Stimulated activated naive CD8-positive, alpha-beta T cell treated with anti-CD3 and anti-CD28 coated beads, Interleukin-15, amount 100 ng/mL, for 72 hours (primary cell): ENCODE measurements around the gene HNRNPM.
A peak's percentile ranks its signal among the peaks of the same experiment; 100 is the strongest.

Source experiments
- ATAC-seq: fragments of 150-1000 bp; cut with Tn5 transposase; 2 replicates; pipeline ENCODE4 v1.10.0; 2021; ENCODE audit warnings: mild to moderate bottlenecking, moderate library complexity
- DNase-seq, 2 donors: peaks; one replicate each; pipeline ENCODE4 v3.0.0; 2021 to 2022
- H3K27ac Mint-ChIP-seq, 2 donors: one replicate each; pipeline ENCODE4 v1.8.0; 2022; ENCODE audit warnings: mild to moderate bottlenecking in 2 of 2, mixed read lengths in 2 of 2, moderate library complexity in 2 of 2
- H3K27me3 Mint-ChIP-seq: one replicate; pipeline ENCODE4 v1.8.0; 2022; ENCODE audit warnings: mixed read lengths
- H3K4me1 Mint-ChIP-seq: one replicate; pipeline ENCODE4 v1.8.0; 2022; ENCODE audit warnings: mild to moderate bottlenecking, mixed read lengths
- H3K4me3 Mint-ChIP-seq, 2 donors: one replicate each; pipeline ENCODE4 v1.8.0; 2022; ENCODE audit warnings: mild to moderate bottlenecking in 2 of 2, mixed read lengths in 2 of 2, moderate library complexity in 1 of 2
- H3K9me3 Mint-ChIP-seq, 2 donors: one replicate each; pipeline ENCODE4 v1.8.0; 2022; ENCODE audit warnings: mixed read lengths in 2 of 2

Gene HNRNPM

GRCh38 chr19:8519388-8519787, 74.6 kb downstream of the HNRNPM start:
- H3K4me1 Mint-ChIP-seq: peaks cover 54% of the 10 kb centered on the region
- H3K27me3 Mint-ChIP-seq: no peaks in the 10 kb centered on the region
- no peak overlapping the region for H3K27ac Mint-ChIP-seq
- no peak overlapping the region for H3K4me3 Mint-ChIP-seq
- no peaks in the 10 kb centered on the region for H3K9me3 Mint-ChIP-seq
- ATAC-seq (no peak), DNase-seq (no peak)

GRCh38 chr19:8525401-8525684, 80.6 kb downstream of the HNRNPM start:
- no peak for ATAC-seq
- H3K27ac Mint-ChIP-seq: no peak overlapping the region
- H3K9me3 Mint-ChIP-seq: no peaks in the 10 kb centered on the region
- DNase-seq: no peak
- no peaks in the 10 kb centered on the region for H3K27me3 Mint-ChIP-seq
- peaks cover 12% of the 10 kb centered on the region for H3K4me1 Mint-ChIP-seq
- no peak overlapping the region for H3K4me3 Mint-ChIP-seq

- Mint-ChIP-seq H3K27ac (no peak overlapping the region), H3K4me1 (peaks cover 12% of the 10 kb centered on the region), H3K4me3 (no peak overlapping the region), H3K9me3 (no peaks in the 10 kb centered on the region), H3K27me3 (no peaks in the 10 kb centered on the region)
- no peak for DNase-seq
- ATAC-seq: no peak
Measured at GRCh38 chr19:8526345-8527091, 81.7 kb downstream of the HNRNPM start.

- no peak for DNase-seq
- ATAC-seq: no peak
- peak overlapping the region in 1 of 2 donors; percentile 81 for H3K27ac Mint-ChIP-seq
- no peaks in the 10 kb centered on the region for H3K9me3 Mint-ChIP-seq
- peaks cover 12% of the 10 kb centered on the region for H3K4me1 Mint-ChIP-seq
- no peaks in the 10 kb centered on the region for H3K27me3 Mint-ChIP-seq
- H3K4me3 Mint-ChIP-seq: no peak overlapping the region
Measured at GRCh38 chr19:8528500-8528899, 83.7 kb downstream of the HNRNPM start.

- Mint-ChIP-seq H3K4me1 (peaks cover 12% of the 10 kb centered on the region), H3K9me3 (no peaks in the 10 kb centered on the region), H3K27ac (no peak overlapping the region), H3K27me3 (no peaks in the 10 kb centered on the region), H3K4me3 (no peak overlapping the region)
- no peak for ATAC-seq
- no peak for DNase-seq
Measured at GRCh38 chr19:8529369-8530006, 84.7 kb downstream of the HNRNPM start.

- no peak overlapping the region for H3K4me3 Mint-ChIP-seq
- H3K4me1 Mint-ChIP-seq: peaks cover 12% of the 10 kb centered on the region
- no peak overlapping the region for H3K27ac Mint-ChIP-seq
- no peaks in the 10 kb centered on the region for H3K27me3 Mint-ChIP-seq
- DNase-seq (no peak), ATAC-seq (no peak)
- H3K9me3 Mint-ChIP-seq: no peaks in the 10 kb centered on the region
Measured at GRCh38 chr19:8530061-8530679, 85.4 kb downstream of the HNRNPM start.

- H3K9me3 Mint-ChIP-seq: no peaks in the 10 kb centered on the region
- ATAC-seq (no peak), DNase-seq (no peak)
- H3K4me1 Mint-ChIP-seq: peaks cover 12% of the 10 kb centered on the region
- H3K27ac Mint-ChIP-seq: no peak overlapping the region
- no peaks in the 10 kb centered on the region for H3K27me3 Mint-ChIP-seq
- no peak overlapping the region for H3K4me3 Mint-ChIP-seq
Measured at GRCh38 chr19:8531470-8531869, 86.7 kb downstream of the HNRNPM start.

- DNase-seq (no peak), ATAC-seq (no peak)
- Mint-ChIP-seq H3K4me1 (peaks cover 12% of the 10 kb centered on the region), H3K27ac (no peak overlapping the region), H3K9me3 (no peaks in the 10 kb centered on the region), H3K4me3 (no peak overlapping the region), H3K27me3 (no peaks in the 10 kb centered on the region)
Measured at GRCh38 chr19:8532225-8532624, 87.5 kb downstream of the HNRNPM start.

- ATAC-seq (no peak), DNase-seq (no peak)
- Mint-ChIP-seq H3K27me3 (no peaks in the 10 kb centered on the region), H3K27ac (no peak overlapping the region), H3K4me3 (no peak overlapping the region), H3K4me1 (no peaks in the 10 kb centered on the region), H3K9me3 (no peaks in the 10 kb centered on the region)
Measured at GRCh38 chr19:8536282-8536681, 91.5 kb downstream of the HNRNPM start.

- Mint-ChIP-seq H3K27me3 (no peaks in the 10 kb centered on the region), H3K4me1 (no peaks in the 10 kb centered on the region), H3K4me3 (no peak overlapping the region), H3K9me3 (no peaks in the 10 kb centered on the region), H3K27ac (no peak overlapping the region)
- ATAC-seq (no peak), DNase-seq (no peak)
Measured at GRCh38 chr19:8537099-8537498, 92.3 kb downstream of the HNRNPM start.
